A549 (cell line): Measurements from ENCODE around the gene EIF1B. TPM values are rescaled to one million over a fixed set of nuclear protein-coding genes. Genes with fewer than 3 reads are reported as not detected.

Experiments
- ATAC-seq, 2 experiments: fragments of 200-7000 bp in 1 of 2; fragments of >200 bp in 1 of 2; cut with Nextera tagmentation in 1 of 2; cut with Tn5 transposase in 1 of 2; 3 replicates each; pipeline versions ENCODE4 v1.8.0 to v1.9.1; 2018 to 2020; ENCODE audit warnings: mild to moderate bottlenecking in 1 of 2, moderate library complexity in 1 of 2
- CTCF ChIA-PET: fragments of 300-600 bp; sonication (Branson Sonifier 250); formaldehyde crosslinking; extraction: SDS; loops from one replicate; lab custom pipeline; 2021; ENCODE audit warnings: antibody characterized with exemption, inconsistent platforms; lab: Yijun Ruan, JAX
- POLR2A ChIA-PET: fragments of 350-600 bp; formaldehyde crosslinking; extraction: SDS; loops from one replicate; lab custom pipeline; 2021; ENCODE audit warnings: antibody characterized with exemption, inconsistent platforms; lab: Yijun Ruan, JAX
- DNase-seq, 2 experiments: peaks; one replicate each; pipeline versions ENCODE4 v3.0.0 to v3.0.0-alpha.2; 2011 to 2016; ENCODE audit warnings: low read depth in 1 of 2, low spot score in 1 of 2
- FAIRE-seq: peaks from 2 replicates; lab custom pipeline; 2011; peaks lifted over from hg19 to GRCh38; lab: Jason Lieb, UNC
- H3K27ac ChIP-seq, 2 experiments: fragments of >200 bp; sonication (Bioruptor Twin); formaldehyde crosslinking; 3 replicates each; pipeline ENCODE4 v1.5.1; 2016 to 2017
- H3K4me1 ChIP-seq: fragments of >200 bp; sonication (Bioruptor Twin); formaldehyde crosslinking; 3 replicates; pipeline ENCODE4 v1.6.1; 2016
- H3K4me2 ChIP-seq: fragments of >200 bp; sonication (Bioruptor Twin); formaldehyde crosslinking; 3 replicates; pipeline ENCODE4 v1.6.1; 2016
- H3K4me3 ChIP-seq: fragments of >200 bp; sonication (Bioruptor Twin); formaldehyde crosslinking; 3 replicates; pipeline ENCODE4 v1.5.1; 2016
- H3K9me3 ChIP-seq: fragments of >200 bp; sonication (Bioruptor Twin); formaldehyde crosslinking; 3 replicates; pipeline ENCODE4 v1.6.1; 2016
- CBX8 ChIP-seq: fragments of 200-600 bp; sonication (generic); IDR thresholded peaks from 2 replicates; pipeline ENCODE4 v1.6.1; 2016
- CHD4 ChIP-seq: fragments of 200-600 bp; sonication (generic); IDR thresholded peaks from 2 replicates; pipeline ENCODE4 v1.6.1; 2016; ENCODE audit warnings: antibody characterized with exemption, mild to moderate bottlenecking, borderline replicate concordance
- EP300 ChIP-seq, 2 experiments: fragments of >200 bp; sonication (Bioruptor Twin); formaldehyde crosslinking; IDR thresholded peaks; 2 replicates in 1 of 2; 3 replicates in 1 of 2; pipeline ENCODE4 v1.6.1; 2016 to 2017
- FOSB ChIP-seq: fragments of 250-450 bp; sonication (Bioruptor Pico); IDR thresholded peaks from 2 replicates; pipeline ENCODE4 v1.5.0; 2020; ENCODE audit warnings: mild to moderate bottlenecking, moderate library complexity
- FOSL2 ChIP-seq, 2 experiments: fragments of 450-650 bp in 1 of 2; fragments of >200 bp in 1 of 2; sonication (Bioruptor Twin) in 1 of 2; formaldehyde crosslinking; IDR thresholded peaks; 2 replicates each; pipeline versions ENCODE4 v1.5.0 to v1.6.1; 2016 to 2020; ENCODE audit warnings: mild to moderate bottlenecking in 1 of 2, moderate library complexity in 1 of 2
- HDAC2 ChIP-seq: fragments of 200-600 bp; sonication (generic); IDR thresholded peaks from 2 replicates; pipeline ENCODE4 v1.6.1; 2016
- HOXB13 ChIP-seq: fragments of 250-450 bp; sonication (Bioruptor Pico); IDR thresholded peaks from 2 replicates; pipeline ENCODE4 v1.5.0; 2020; ENCODE audit warnings: low read depth, mild to moderate bottlenecking, moderate library complexity
- HOXB5 ChIP-seq: fragments of 250-450 bp; sonication (Bioruptor Pico); IDR thresholded peaks from 2 replicates; pipeline ENCODE4 v1.5.0; 2020; ENCODE audit warnings: mild to moderate bottlenecking, moderate library complexity
- JUNB ChIP-seq: fragments of >200 bp; sonication (Bioruptor Twin); formaldehyde crosslinking; IDR thresholded peaks from 2 replicates; pipeline ENCODE4 v1.6.1; 2016
- MAFK ChIP-seq: fragments of 450-650 bp; IDR thresholded peaks from 2 replicates; pipeline ENCODE4 v1.6.1; 2014; ENCODE audit not compliant: partially characterized antibody
- NPAS2 ChIP-seq: fragments of 250-450 bp; sonication (Bioruptor Pico); IDR thresholded peaks from 2 replicates; pipeline ENCODE4 v1.8.0; 2022; ENCODE audit warnings: mild to moderate bottlenecking, moderate library complexity, borderline replicate concordance
- NR3C1 ChIP-seq: fragments of >200 bp; sonication (Bioruptor Twin); formaldehyde crosslinking; IDR thresholded peaks from 3 replicates; pipeline ENCODE4 v1.6.1; 2017
- POLR2A ChIP-seq: IDR thresholded peaks from 2 replicates; pipeline ENCODE4 v1.6.1; 2012; ENCODE audit warnings: mild to moderate bottlenecking, low read length
- POLR2AphosphoS2 ChIP-seq: conservative IDR thresholded peaks from 2 replicates; pipeline ENCODE4 v1.6.1; 2012; ENCODE audit warnings: low read length, improper control_type of control experiment, inconsistent platforms
- RNF2 ChIP-seq: fragments of 200-600 bp; sonication (generic); IDR thresholded peaks from 2 replicates; pipeline ENCODE4 v1.6.1; 2016; ENCODE audit warnings: low read depth, mild to moderate bottlenecking, antibody characterized with exemption, moderate library complexity, borderline replicate concordance
- TFCP2L1 ChIP-seq: fragments of 250-450 bp; sonication (Bioruptor Pico); IDR thresholded peaks from 2 replicates; pipeline ENCODE4 v1.5.0; 2021; ENCODE audit warnings: mild to moderate bottlenecking
- ZFP36 ChIP-seq: fragments of 450-650 bp; IDR thresholded peaks from 2 replicates; pipeline ENCODE4 v1.6.1; 2014; ENCODE audit warnings: borderline replicate concordance; ENCODE audit not compliant: partially characterized antibody
- ZNF302 ChIP-seq: fragments of 250-450 bp; sonication (Bioruptor Pico); IDR thresholded peaks from 2 replicates; pipeline ENCODE4 v1.9.0; 2021; ENCODE audit warnings: inconsistent platforms, mild to moderate bottlenecking, moderate library complexity
- ZSCAN20 ChIP-seq: fragments of 250-450 bp; sonication (Bioruptor Pico); IDR thresholded peaks from 2 replicates; pipeline ENCODE4 v1.8.0; 2022; ENCODE audit warnings: mild to moderate bottlenecking, moderate library complexity
- WGBS: methylation state at CpG from one replicate; pipeline ENCODE4 v1.1.6; 2017; ENCODE audit errors: missing lambda C conversion rate; 5-methylcytosine and 5-hydroxymethylcytosine counted together
- polyA plus RNA-seq, 4 experiments: library from polyadenylated mRNA; depleted of rRNA in 3 of 4; stranded (reverse); fragments of >200 nt; fragmentation: RNase III in 1 of 4; extraction: RNeasy Plus Mini Kit Qiagen cat#74134 plus additional on column Dnase treatment in 1 of 4; gene quantifications; 2 replicates in 3 of 4; 3 replicates in 1 of 4; pipeline ENCODE4 v1.2.3, GENCODE V29; 2011 to 2017
- TF ChIP-seq, protein P1 (sequence below): fragments of 450-650 bp; IDR thresholded peaks from 2 replicates; pipeline ENCODE4 v1.6.1; 2014; ENCODE audit warnings: antibody characterized with exemption
- TF ChIP-seq, protein P2 (sequence below): IDR thresholded peaks from 2 replicates; pipeline ENCODE4 v1.6.1; 2012
- TF ChIP-seq, protein P3 (sequence below): IDR thresholded peaks from 2 replicates; pipeline ENCODE4 v1.6.1; 2012
- TF ChIP-seq, protein P4 (sequence below): fragments of 150-350 bp; IDR thresholded peaks from 2 replicates; pipeline ENCODE4 v1.6.1; 2014; ENCODE audit warnings: low read depth, mild to moderate bottlenecking, low read length
- TF ChIP-seq, protein P5 (sequence below): fragments of >200 bp; sonication (Bioruptor Twin); formaldehyde crosslinking; IDR thresholded peaks from 3 replicates; pipeline ENCODE4 v1.6.1; 2016

The EIF1B gene
- polyA plus RNA-seq, 2 of the 4 experiments (the other 2 are of a cell fraction) = 42.1 to 45.7 TPM

DNA sequence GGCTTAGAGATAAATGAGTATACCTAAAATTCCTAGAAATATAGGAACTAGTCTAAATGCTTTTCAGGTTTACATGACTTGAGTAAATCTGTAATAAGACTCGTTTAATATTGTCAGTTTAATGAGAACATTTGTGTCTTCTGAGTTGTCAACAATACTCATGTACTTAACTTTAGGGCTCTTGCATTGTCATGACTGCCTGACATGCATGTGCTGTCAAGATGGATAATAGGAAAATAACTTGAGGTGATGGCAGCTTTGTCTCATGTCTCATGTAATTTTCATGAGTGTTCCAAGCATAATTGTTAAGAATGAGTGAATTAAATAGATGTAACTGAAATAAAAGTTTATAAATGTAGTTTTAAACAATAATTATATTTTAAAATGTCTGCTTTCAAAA lies 45.1 kb upstream of the EIF1B start:
- no peak for TF ChIP-seq ZSCAN20
- TF ChIP-seq NPAS2 (CRISPR knock-in tag) = no peak
- TF ChIP-seq POLR2AphosphoS2 = no peak
- TF ChIP-seq FOSL2 (IDR thresholded peaks at IDR 0.05) = no peak
- no peak for TF ChIP-seq FOSL2 (CRISPR knock-in tag; IDR thresholded peaks at IDR 0.05)
- TF ChIP-seq, protein P1, sequence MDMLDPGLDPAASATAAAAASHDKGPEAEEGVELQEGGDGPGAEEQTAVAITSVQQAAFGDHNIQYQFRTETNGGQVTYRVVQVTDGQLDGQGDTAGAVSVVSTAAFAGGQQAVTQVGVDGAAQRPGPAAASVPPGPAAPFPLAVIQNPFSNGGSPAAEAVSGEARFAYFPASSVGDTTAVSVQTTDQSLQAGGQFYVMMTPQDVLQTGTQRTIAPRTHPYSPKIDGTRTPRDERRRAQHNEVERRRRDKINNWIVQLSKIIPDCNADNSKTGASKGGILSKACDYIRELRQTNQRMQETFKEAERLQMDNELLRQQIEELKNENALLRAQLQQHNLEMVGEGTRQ = no peak
- no peak for TF ChIP-seq TFCP2L1
- TF ChIP-seq NR3C1 = no peak
- TF ChIP-seq JUNB = no peak
- TF ChIP-seq EP300 (IDR thresholded peaks at IDR 0.05) = no peak
- no peak for TF ChIP-seq HOXB13 (CRISPR knock-in tag)
- no peak for TF ChIP-seq HOXB5 (CRISPR knock-in tag)
- TF ChIP-seq ZNF302 (CRISPR knock-in tag) = no peak
- TF ChIP-seq, protein P2, sequence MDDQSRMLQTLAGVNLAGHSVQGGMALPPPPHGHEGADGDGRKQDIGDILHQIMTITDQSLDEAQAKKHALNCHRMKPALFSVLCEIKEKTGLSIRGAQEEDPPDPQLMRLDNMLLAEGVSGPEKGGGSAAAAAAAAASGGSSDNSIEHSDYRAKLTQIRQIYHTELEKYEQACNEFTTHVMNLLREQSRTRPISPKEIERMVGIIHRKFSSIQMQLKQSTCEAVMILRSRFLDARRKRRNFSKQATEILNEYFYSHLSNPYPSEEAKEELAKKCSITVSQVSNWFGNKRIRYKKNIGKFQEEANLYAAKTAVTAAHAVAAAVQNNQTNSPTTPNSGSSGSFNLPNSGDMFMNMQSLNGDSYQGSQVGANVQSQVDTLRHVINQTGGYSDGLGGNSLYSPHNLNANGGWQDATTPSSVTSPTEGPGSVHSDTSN = no peak
- TF ChIP-seq FOSB (CRISPR knock-in tag) = no peak
- no peak for TF ChIP-seq MAFK
- TF ChIP-seq POLR2A = no peak
- TF ChIP-seq, protein P3, sequence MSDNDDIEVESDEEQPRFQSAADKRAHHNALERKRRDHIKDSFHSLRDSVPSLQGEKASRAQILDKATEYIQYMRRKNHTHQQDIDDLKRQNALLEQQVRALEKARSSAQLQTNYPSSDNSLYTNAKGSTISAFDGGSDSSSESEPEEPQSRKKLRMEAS = no peak
- no peak for TF ChIP-seq CHD4
- ChIA-PET CTCF (no interaction called here), POLR2A (no interaction called here)
- 0% methylated on average over 1 of the region's 1 CpG for WGBS
- no peak for FAIRE-seq
- Histone ChIP-seq H3K27ac (no peak overlapping the region), H3K9me3 (no peaks in the 10 kb centered on the region), H3K4me2 (no peak overlapping the region), H3K4me1 (no peaks in the 10 kb centered on the region), H3K4me3 (no peak overlapping the region)
- DNase-seq = no peak
- no peak for ATAC-seq

DNA sequence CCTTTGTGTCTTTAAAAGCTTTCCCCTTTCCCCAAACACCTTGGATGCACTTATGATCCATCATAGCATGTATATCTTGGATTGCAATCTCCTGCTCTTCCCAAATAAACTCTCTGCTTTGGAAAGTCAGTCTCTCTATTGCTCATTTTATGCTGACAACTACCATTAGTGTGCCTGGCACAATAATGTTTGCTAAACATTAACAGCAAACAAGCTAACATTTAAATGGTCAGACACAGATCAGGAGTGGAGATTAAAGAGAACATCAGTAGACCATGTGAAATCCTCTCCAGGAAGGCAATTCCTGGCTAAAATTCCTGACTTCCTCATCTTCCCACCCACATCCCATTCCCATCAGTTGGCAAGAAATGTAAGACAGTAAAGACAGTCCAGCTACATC lies 44.3 kb upstream of the EIF1B start:
- DNase-seq (no peak), ATAC-seq (no peak), FAIRE-seq (no peak)
- Histone ChIP-seq H3K4me2 (no peak overlapping the region), H3K4me1 (no peaks in the 10 kb centered on the region), H3K9me3 (no peaks in the 10 kb centered on the region), H3K27ac (no peak overlapping the region), H3K4me3 (no peak overlapping the region)
- CTCF ChIA-PET = no interaction called here
- TF ChIP-seq CBX8 (no peak), HDAC2 (no peak), RNF2 (no peak), FOSB (CRISPR knock-in tag) (no peak), NPAS2 (CRISPR knock-in tag) (no peak), ZFP36 (no peak)
- TF ChIP-seq, protein P4, sequence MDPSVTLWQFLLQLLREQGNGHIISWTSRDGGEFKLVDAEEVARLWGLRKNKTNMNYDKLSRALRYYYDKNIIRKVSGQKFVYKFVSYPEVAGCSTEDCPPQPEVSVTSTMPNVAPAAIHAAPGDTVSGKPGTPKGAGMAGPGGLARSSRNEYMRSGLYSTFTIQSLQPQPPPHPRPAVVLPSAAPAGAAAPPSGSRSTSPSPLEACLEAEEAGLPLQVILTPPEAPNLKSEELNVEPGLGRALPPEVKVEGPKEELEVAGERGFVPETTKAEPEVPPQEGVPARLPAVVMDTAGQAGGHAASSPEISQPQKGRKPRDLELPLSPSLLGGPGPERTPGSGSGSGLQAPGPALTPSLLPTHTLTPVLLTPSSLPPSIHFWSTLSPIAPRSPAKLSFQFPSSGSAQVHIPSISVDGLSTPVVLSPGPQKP = no peak
- TF ChIP-seq, protein P5, sequence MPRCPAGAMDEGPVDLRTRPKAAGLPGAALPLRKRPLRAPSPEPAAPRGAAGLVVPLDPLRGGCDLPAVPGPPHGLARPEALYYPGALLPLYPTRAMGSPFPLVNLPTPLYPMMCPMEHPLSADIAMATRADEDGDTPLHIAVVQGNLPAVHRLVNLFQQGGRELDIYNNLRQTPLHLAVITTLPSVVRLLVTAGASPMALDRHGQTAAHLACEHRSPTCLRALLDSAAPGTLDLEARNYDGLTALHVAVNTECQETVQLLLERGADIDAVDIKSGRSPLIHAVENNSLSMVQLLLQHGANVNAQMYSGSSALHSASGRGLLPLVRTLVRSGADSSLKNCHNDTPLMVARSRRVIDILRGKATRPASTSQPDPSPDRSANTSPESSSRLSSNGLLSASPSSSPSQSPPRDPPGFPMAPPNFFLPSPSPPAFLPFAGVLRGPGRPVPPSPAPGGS = no peak
- TF ChIP-seq, protein P1 = no peak
- TF ChIP-seq, all 56 proteins: peak for 0
- POLR2A ChIA-PET = no interaction called here
